Measurements from ENCODE around the gene HDDC3.
A peak's percentile ranks its signal among the peaks of the same experiment; 100 is the strongest.

The HDDC3 gene

GRCh38 chr15:90931828-90932659, at the start of gene HDDC3:
HDDC3 (minus strand) TSS chr15:90932549; CDS start chr15:90932540, 9 bp downstream.
- H3K27ac ChIP-seq: peak within 1 kb of the TSS; percentile 51 to 94 (median 90)

GRCh38 chr15:90982135-90982534, 49.8 kb upstream of the HDDC3 start:
- Histone ChIP-seq H3K4me3 (no peak overlapping the region), H3K27ac (no peak overlapping the region)

More at GRCh38 chr15:90931828-90932659, at the start of gene HDDC3:
- H3K4me3 ChIP-seq: peak within 1 kb of the TSS; percentile 50 to 89 (median 69)

GRCh38 chr15:90981681-90982080, 49.3 kb upstream of the HDDC3 start:
- Histone ChIP-seq H3K4me3 (no peak overlapping the region), H3K27ac (no peak overlapping the region)

GRCh38 chr15:90979582-90979981, 47.2 kb upstream of the HDDC3 start:
- no peak overlapping the region for H3K4me3 ChIP-seq
- H3K27ac ChIP-seq: no peak overlapping the region

GRCh38 chr15:90974216-90974615, 41.9 kb upstream of the HDDC3 start:
- no peak overlapping the region for H3K27ac ChIP-seq
- H3K4me3 ChIP-seq: no peak overlapping the region

GRCh38 chr15:90972133-90972532, 39.8 kb upstream of the HDDC3 start:
- H3K4me3 ChIP-seq: no peak overlapping the region
- H3K27ac ChIP-seq: no peak overlapping the region

- Histone ChIP-seq H3K27ac (no peak overlapping the region), H3K4me3 (no peak overlapping the region)
Observed at GRCh38 chr15:90970274-90970673, 37.9 kb upstream of the HDDC3 start.

GRCh38 chr15:90968434-90968833, 36.1 kb upstream of the HDDC3 start:
- Histone ChIP-seq H3K27ac (peak overlapping the region in 10 of 21 experiments; percentile 5 to 74 (median 42)), H3K4me3 (no peak overlapping the region)

GRCh38 chr15:90967206-90967605, 34.9 kb upstream of the HDDC3 start:
- Histone ChIP-seq H3K4me3 (no peak overlapping the region), H3K27ac (peak overlapping the region in 10 of 21 experiments; percentile 17 to 75 (median 50))

- H3K27ac ChIP-seq: peak overlapping the region in 10 of 21 experiments; percentile 12 to 75 (median 34)
- no peak overlapping the region for H3K4me3 ChIP-seq
Observed at GRCh38 chr15:90966262-90966661, 33.9 kb upstream of the HDDC3 start.

GRCh38 chr15:90962021-90962420, 29.7 kb upstream of the HDDC3 start:
- H3K4me3 ChIP-seq: no peak overlapping the region

GRCh38 chr15:90960298-90961091, 28.1 kb upstream of the HDDC3 start:
- Histone ChIP-seq H3K27ac (peak overlapping the region in 2 of 21 experiments; percentile 15 to 21), H3K4me3 (no peak overlapping the region)

More at GRCh38 chr15:90962021-90962420, 29.7 kb upstream of the HDDC3 start:
- no peak overlapping the region for H3K27ac ChIP-seq

GRCh38 chr15:90959894-90960293, 27.5 kb upstream of the HDDC3 start:
- H3K27ac ChIP-seq: peak overlapping the region in 1 of 21 experiments; percentile 15

GRCh38 chr15:90959028-90959595, 26.8 kb upstream of the HDDC3 start:
- H3K27ac ChIP-seq: no peak overlapping the region
- no peak overlapping the region for H3K4me3 ChIP-seq

More at GRCh38 chr15:90959894-90960293, 27.5 kb upstream of the HDDC3 start:
- H3K4me3 ChIP-seq: no peak overlapping the region

- H3K4me3 ChIP-seq: peak overlapping the region in 1 of 7 experiments; percentile 65
- peak overlapping the region in 4 of 21 experiments; percentile 31 to 82 (median 78) for H3K27ac ChIP-seq
Observed at GRCh38 chr15:90957791-90958190, 25.4 kb upstream of the HDDC3 start.

GRCh38 chr15:90957031-90957790, 24.9 kb upstream of the HDDC3 start:
- H3K27ac ChIP-seq: peak overlapping the region in 20 of 21 experiments; percentile 6 to 82 (median 60)
- peak overlapping the region; percentile 52 to 69 (median 65) for H3K4me3 ChIP-seq

GRCh38 chr15:90956274-90957030, 24.1 kb upstream of the HDDC3 start:
- H3K27ac ChIP-seq: peak overlapping the region in 18 of 21 experiments; percentile 18 to 82 (median 66)
- peak overlapping the region; percentile 52 to 69 (median 65) for H3K4me3 ChIP-seq

- Histone ChIP-seq H3K4me3 (peak overlapping the region; percentile 55 to 90 (median 82)), H3K27ac (peak overlapping the region in 4 of 21 experiments; percentile 92 to 97 (median 94))
Observed at GRCh38 chr15:90955624-90956273, 23.4 kb upstream of the HDDC3 start.

All from skin epidermis (tissue), 12 donors.